K562 (cell line): Measurements from ENCODE around the gene ADCY5. TPM values are rescaled to one million over a fixed set of nuclear protein-coding genes. Genes with fewer than 3 reads are reported as not detected.

Experiments
- ATAC-seq: fragments of 200-7000 bp; cut with Tn5 transposase; 3 replicates; pipeline ENCODE4 v1.9.1; 2020; ENCODE audit warnings: moderate library complexity
- BruUV-seq: library from RNA; stranded (reverse); fragments of 400-500 nt; replicated peaks from 2 replicates; lab custom pipeline; 2021; lab: Mats Ljungman, UMichigan
- CTCF ChIA-PET: fragments of 300-600 bp; formaldehyde crosslinking; extraction: SDS; loops from one replicate; lab custom pipeline; 2021; ENCODE audit warnings: low intra/inter-chr PET ratio; lab: Yijun Ruan, JAX
- POLR2A ChIA-PET: fragments of 300-600, 350-650 bp; sonication (Branson Sonifier 250); formaldehyde crosslinking; extraction: SDS; loops from one replicate; lab custom pipeline; 2021; ENCODE audit warnings: antibody characterized with exemption, inconsistent platforms; lab: Yijun Ruan, JAX
- DNase-seq, 4 experiments: peaks; one replicate each; pipeline versions ENCODE4 v3.0.0 to v3.0.0-alpha.2; 2011 to 2018; ENCODE audit warnings: low spot score in 3 of 4, mixed read lengths in 3 of 4; ENCODE audit errors: extremely low read depth in 1 of 4
- FAIRE-seq: peaks from 2 replicates; lab custom pipeline; 2011; peaks lifted over from hg19 to GRCh38; lab: Jason Lieb, UNC
- H2AFZ ChIP-seq: 2 replicates; pipeline ENCODE4 v1.6.0; 2011; ENCODE audit warnings: low read depth, low read length, control low read depth, inconsistent platforms
- H3K27ac ChIP-seq: fragments of 200-600 bp; 3 replicates; pipeline ENCODE4 v1.8.0; 2011; ENCODE audit warnings: low read depth, mild to moderate bottlenecking, control low read depth, inconsistent platforms, low read length, moderate library complexity, mixed read lengths; ENCODE audit errors: extremely low read depth
- H3K27me3 ChIP-seq, 2 experiments: fragments of 300-600 bp in 1 of 2; 2 replicates in 1 of 2; 3 replicates in 1 of 2; pipeline versions ENCODE4 v1.6.0 to v1.8.0; 2011; ENCODE audit warnings: inconsistent platforms in 2 of 2, low read length in 2 of 2, mild to moderate bottlenecking in 1 of 2, mixed read lengths in 1 of 2, moderate library complexity in 1 of 2; ENCODE audit not compliant: control insufficient read depth in 2 of 2, insufficient read depth in 2 of 2
- H3K36me3 ChIP-seq: fragments of 300-600 bp; 3 replicates; pipeline ENCODE4 v1.8.0; 2011; ENCODE audit warnings: mild to moderate bottlenecking, low read length, inconsistent platforms; ENCODE audit not compliant: control insufficient read depth, insufficient read depth
- H3K4me1 ChIP-seq, 2 experiments: fragments of 200-600 bp in 1 of 2; replicated peaks in 1 of 2; 2 replicates in 1 of 2; 3 replicates in 1 of 2; pipeline versions ENCODE4 v1.5.1 to v1.8.0; 2011; ENCODE audit warnings: inconsistent platforms in 2 of 2, low read length in 2 of 2, mild to moderate bottlenecking in 1 of 2, mixed read lengths in 1 of 2, moderate library complexity in 1 of 2; ENCODE audit not compliant: control insufficient read depth in 2 of 2, insufficient read depth in 2 of 2
- H3K4me2 ChIP-seq: 2 replicates; pipeline ENCODE4 v1.6.1; 2011; ENCODE audit warnings: low read length, control low read depth, inconsistent platforms, mixed read lengths; ENCODE audit not compliant: insufficient read depth
- H3K4me3 ChIP-seq: fragments of 200-600 bp; sonication (generic), shearing (Covaris generic); 2 replicates; pipeline ENCODE4 v1.5.1; 2016; ENCODE audit warnings: control low read depth, inconsistent platforms
- H3K79me2 ChIP-seq: fragments of 200-600 bp; 3 replicates; pipeline ENCODE4 v1.8.0; 2011; ENCODE audit warnings: low read length, inconsistent platforms; ENCODE audit not compliant: control insufficient read depth, insufficient read depth
- H3K9ac ChIP-seq, 2 experiments: 2 replicates each; pipeline versions ENCODE4 v1.6.0 to v1.6.1; 2011; ENCODE audit warnings: low read depth in 2 of 2, low read length in 2 of 2, control low read depth in 1 of 2, inconsistent platforms in 1 of 2, mild to moderate bottlenecking in 1 of 2, mixed read lengths in 1 of 2; ENCODE audit not compliant: insufficient read depth in 1 of 2
- H3K9me1 ChIP-seq: one replicate; pipeline ENCODE4 v1.6.0; 2011; ENCODE audit warnings: inconsistent platforms, mild to moderate bottlenecking, low read length, moderate library complexity; ENCODE audit not compliant: control insufficient read depth, insufficient read depth
- H3K9me3 ChIP-seq: replicated peaks from 2 replicates; pipeline ENCODE4 v1.5.1; 2011; ENCODE audit warnings: low read depth, low read length, inconsistent platforms; ENCODE audit not compliant: control insufficient read depth, insufficient read depth
- H4K20me1 ChIP-seq: replicated peaks from 2 replicates; pipeline ENCODE4 v1.6.1; 2011; ENCODE audit warnings: low read length, inconsistent platforms, mixed read lengths; ENCODE audit not compliant: control insufficient read depth, insufficient read depth
- CBX8 ChIP-seq: fragments of 200-600 bp; sonication (generic); IDR thresholded peaks from 2 replicates; pipeline ENCODE4 v1.6.1; 2012; ENCODE audit warnings: borderline replicate concordance, mixed run types, low read depth, mild to moderate bottlenecking, moderate library complexity, mixed read lengths, low read length, control low read depth, inconsistent platforms; ENCODE audit not compliant: poor library complexity, severe bottlenecking; ENCODE audit errors: extremely low read depth
- MTA1 ChIP-seq: fragments of 450-650 bp; IDR thresholded peaks from 2 replicates; pipeline ENCODE4 v1.6.1; 2017; ENCODE audit warnings: borderline replicate concordance
- PHB2 ChIP-seq: fragments of 450-650 bp; IDR thresholded peaks from 2 replicates; pipeline ENCODE4 v1.6.1; 2017; ENCODE audit warnings: low read depth
- PREB ChIP-seq: sonication (generic); formaldehyde crosslinking; IDR thresholded peaks from 2 replicates; pipeline ENCODE4 v1.8.1; 2023; ENCODE audit warnings: mild to moderate bottlenecking, missing genetic modification reagents
- RAD21 ChIP-seq, 2 experiments: fragments of 250-450 bp in 1 of 2; fragments of 450-650 bp in 1 of 2; sonication (Bioruptor Pico) in 1 of 2; formaldehyde crosslinking in 1 of 2; IDR thresholded peaks in 1 of 2; conservative IDR thresholded peaks in 1 of 2; 2 replicates each; pipeline versions ENCODE4 v1.4.0 to v1.8.0; 2020 to 2022; ENCODE audit warnings: mild to moderate bottlenecking in 2 of 2, moderate library complexity in 1 of 2
- ZFP1 ChIP-seq: fragments of 450-650 bp; formaldehyde crosslinking; IDR thresholded peaks from 2 replicates; pipeline ENCODE4 v1.4.0; 2020; ENCODE audit warnings: mild to moderate bottlenecking, mixed read lengths
- ZNF124 ChIP-seq: sonication (generic); formaldehyde crosslinking; IDR thresholded peaks from 2 replicates; pipeline ENCODE4 v1.8.1; 2022; ENCODE audit warnings: missing genetic modification reagents
- ZNF592 ChIP-seq: fragments of 450-650 bp; IDR thresholded peaks from 2 replicates; pipeline ENCODE4 v1.6.1; 2017; ENCODE audit warnings: antibody characterized with exemption, mild to moderate bottlenecking
- ZNF699 ChIP-seq: fragments of 250-450 bp; sonication (Bioruptor Pico); IDR thresholded peaks from 2 replicates; pipeline ENCODE4 v1.8.0; 2021; ENCODE audit warnings: mild to moderate bottlenecking, moderate library complexity; ENCODE audit not compliant: insufficient replicate concordance
- WGBS: fragments of 100-300 bp; shearing (Covaris generic); methylation state at CpG from one replicate; pipeline ENCODE4 v1.1.6; 2016; ENCODE audit warnings: low coverage, mixed read lengths; ENCODE audit not compliant: insufficient coverage; ENCODE audit errors: missing lambda C conversion rate; 5-methylcytosine and 5-hydroxymethylcytosine counted together
- in situ Hi-C: fragments of 300-500 bp; cut with MboI; formaldehyde crosslinking; loops from 4 replicates; pipeline ENCODE4 v1.15.0; 2018; ENCODE audit warnings: inconsistent platforms, mixed read lengths
- intact Hi-C: fragments of 100-400 bp; cut with micrococcal nuclease; formaldehyde crosslinking; loops from 2 replicates; pipeline ENCODE4 v1.14.2; 2022
- polyA plus RNA-seq, 8 experiments: library from polyadenylated mRNA; depleted of rRNA in 4 of 8; stranded (reverse) in 5 of 8; unstranded in 3 of 8; fragments of >200 nt; fragmentation: Nextera tagmentation in 2 of 8; fragmentation: Illumina TruSeq in 1 of 8; extraction: Ambion mirVana in 2 of 8; extraction: Trizol in 1 of 8; gene quantifications; 2 replicates each; pipeline versions ENCODE4 v1.2.1 to v1.2.3, GENCODE V29; 2011 to 2014; ENCODE audit warnings: inconsistent platforms in 1 of 8, missing spikeins in 1 of 8
- total RNA-seq, 7 experiments: library from RNA; depleted of rRNA in 6 of 7; stranded (reverse); fragments of >200 nt in 6 of 7; fragmentation: Illumina TruSeq in 2 of 7; extraction: Trizol in 2 of 7; gene quantifications; 2 replicates each; pipeline versions ENCODE4 v1.2.1 to v1.2.3, GENCODE V29; 2011 to 2021; ENCODE audit warnings: low replicate concordance in 1 of 7

The ADCY5 gene
- total and polyA plus RNA-seq, 9 of the 15 experiments (the other 6 are each of a cell fraction or from before 2014, with no cell fraction given) = under 0.01 TPM; not detected in 8

- WGBS = 2% methylated on average over 7 of the region's 15 CpGs
- ChIA-PET CTCF (no interaction called here), POLR2A (no interaction called here)
- Histone ChIP-seq H3K9me1 (no peaks in the 10 kb centered on the region), H3K36me3 (no peaks in the 10 kb centered on the region), H3K9me3 (no peaks in the 10 kb centered on the region), H3K4me3 (no peak overlapping the region), H3K9ac (no peak overlapping the region), H3K4me1 (no peaks in the 10 kb centered on the region), H2AFZ (no peak overlapping the region), H3K4me2 (no peak overlapping the region), H3K27me3 (peaks cover 0 to 65% of the 10 kb centered on the region in 2 experiments; a peak in 2 of 5 replicates), H4K20me1 (no peaks in the 10 kb centered on the region), H3K27ac (no peak overlapping the region), H3K79me2 (no peaks in the 10 kb centered on the region)
- in situ Hi-C loops (no loop called here), intact Hi-C loops (no loop called here)
- DNase-seq = no peak
- no peak for ATAC-seq
- FAIRE-seq = no peak
- no peak for TF ChIP-seq MTA1
- BruUV-seq = no TSS peak
Observed at GRCh38 chr3:123352134-123352554, 96.7 kb downstream of the ADCY5 start.

- Histone ChIP-seq H3K9me1 (no peaks in the 10 kb centered on the region), H3K27me3 (peaks cover 0 to 69% of the 10 kb centered on the region in 2 experiments; a peak in 2 of 5 replicates)
- CTCF ChIA-PET = no interaction called here
- no peak for TF ChIP-seq RAD21 (CRISPR knock-in tag; conservative IDR thresholded peaks at IDR 0.05 in 1 of 2, IDR thresholded peaks at IDR 0.05 in 1 of 2)
- TF ChIP-seq ZNF124 (CRISPR knock-in tag) = no peak
- no peak for TF ChIP-seq ZFP1 (CRISPR knock-in tag)
- no peak for TF ChIP-seq ZNF699 (CRISPR knock-in tag)
- TF ChIP-seq PHB2 = no peak
- TF ChIP-seq ZNF592 = no peak
- no peak for TF ChIP-seq CBX8
- TF ChIP-seq PREB = no peak
Observed at GRCh38 chr3:123351501-123351900, 97.4 kb downstream of the ADCY5 start.

More at GRCh38 chr3:123351501-123351900, 97.4 kb downstream of the ADCY5 start:
- no TSS peak for BruUV-seq
- Histone ChIP-seq H2AFZ (no peak overlapping the region), H3K9ac (no peak overlapping the region), H4K20me1 (no peaks in the 10 kb centered on the region), H3K79me2 (no peaks in the 10 kb centered on the region), H3K9me3 (no peaks in the 10 kb centered on the region), H3K4me3 (no peak overlapping the region), H3K4me2 (no peak overlapping the region), H3K27ac (no peak overlapping the region), H3K4me1 (no peaks in the 10 kb centered on the region; a peak in 1 of 5 replicates), H3K36me3 (no peaks in the 10 kb centered on the region)
- no peak for DNase-seq
- POLR2A ChIA-PET = no interaction called here
- in situ Hi-C loops (no loop called here), intact Hi-C loops (no loop called here)
- no peak for FAIRE-seq
- ATAC-seq = no peak
- 0% methylated on average over 3 of the region's 4 CpGs for WGBS
